GM19238 (cell line): ENCODE measurements around the gene MATK.
"Not testable (repeated sequence)": the region's sequence is repeated elsewhere in the genome, so short reads cannot be mapped to it uniquely, and the experiment has no call there.

Experiments used
- DNase-seq: peaks from one replicate; pipeline ENCODE4 v3.0.0; 2011; ENCODE audit warnings: low spot score; ENCODE audit not compliant: insufficient read length

MATK gene

DNA sequence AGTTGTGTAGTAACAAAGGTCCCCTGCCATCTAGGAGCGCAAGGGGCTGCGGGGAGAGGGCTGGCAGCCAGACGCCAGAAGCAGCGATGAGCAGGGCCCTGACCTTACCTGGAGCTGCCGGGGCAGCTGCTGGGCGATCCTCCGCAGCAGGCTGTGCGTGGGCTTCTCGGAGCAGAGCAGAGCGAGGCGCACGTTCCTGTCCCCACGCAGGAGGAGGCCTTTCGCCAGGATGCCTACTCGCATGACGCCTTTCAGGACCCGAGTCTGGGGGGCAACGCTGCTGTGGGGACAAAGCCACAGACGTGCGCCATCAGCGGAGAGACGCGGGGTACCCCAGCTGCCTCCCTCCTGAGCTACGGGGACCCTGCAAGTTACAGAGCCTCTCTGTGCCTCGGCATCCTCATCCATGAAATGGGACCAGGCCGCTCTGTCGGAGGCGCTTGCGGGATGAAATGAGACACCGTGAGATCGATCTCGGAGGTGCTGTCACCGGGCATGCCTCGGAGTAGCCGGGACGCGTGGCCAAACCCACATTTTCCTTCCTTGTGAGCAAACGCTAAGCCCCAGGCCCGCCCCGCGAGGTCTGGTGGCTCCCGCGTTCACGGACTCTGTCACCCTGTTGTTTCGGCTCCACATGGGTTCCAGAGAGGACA, 30.5 kb upstream of the MATK start:
- DNase-seq, result no peak

DNA sequence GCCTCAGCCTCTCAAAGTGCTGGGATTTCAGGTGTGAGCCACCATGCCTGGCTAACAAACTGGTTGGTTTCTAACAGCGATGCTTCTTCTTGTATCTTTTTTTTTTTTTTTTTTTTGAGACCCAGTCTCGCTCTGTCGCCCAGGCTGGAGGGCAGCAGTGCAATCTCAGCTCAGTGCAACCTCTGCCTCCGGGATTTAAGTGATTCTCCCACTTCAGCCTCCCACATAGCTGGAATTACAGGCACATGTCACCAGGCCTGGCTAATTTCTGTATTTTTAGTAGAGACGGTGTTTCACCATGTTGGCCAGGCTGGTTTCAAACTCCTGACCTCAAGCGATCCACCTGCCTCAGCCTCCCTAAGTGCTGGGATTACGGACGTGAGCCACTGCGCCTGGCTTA, 30.0 kb upstream of the MATK start:
- not testable (repeated sequence) for DNase-seq

DNA sequence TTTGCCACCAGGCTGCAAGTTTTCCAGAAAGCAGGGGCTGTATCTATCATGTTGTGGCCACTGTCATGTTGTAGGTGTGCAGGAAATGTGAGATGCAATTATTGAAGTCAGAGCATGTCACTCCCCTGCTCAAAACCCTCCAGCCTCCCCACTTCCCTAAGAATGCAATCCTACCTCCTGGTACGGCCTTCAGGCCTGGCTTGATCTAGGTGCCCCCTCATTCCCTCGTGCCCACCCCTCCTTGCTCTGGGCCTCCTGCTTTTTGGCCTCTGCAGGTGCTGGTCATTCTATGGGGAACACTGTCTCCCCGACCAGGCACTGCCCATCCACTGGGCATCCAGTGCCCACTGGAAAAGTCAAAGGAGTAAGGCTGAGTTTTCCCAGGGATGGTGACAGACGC, 28.5 kb upstream of the MATK start:
- no peak for DNase-seq

DNA sequence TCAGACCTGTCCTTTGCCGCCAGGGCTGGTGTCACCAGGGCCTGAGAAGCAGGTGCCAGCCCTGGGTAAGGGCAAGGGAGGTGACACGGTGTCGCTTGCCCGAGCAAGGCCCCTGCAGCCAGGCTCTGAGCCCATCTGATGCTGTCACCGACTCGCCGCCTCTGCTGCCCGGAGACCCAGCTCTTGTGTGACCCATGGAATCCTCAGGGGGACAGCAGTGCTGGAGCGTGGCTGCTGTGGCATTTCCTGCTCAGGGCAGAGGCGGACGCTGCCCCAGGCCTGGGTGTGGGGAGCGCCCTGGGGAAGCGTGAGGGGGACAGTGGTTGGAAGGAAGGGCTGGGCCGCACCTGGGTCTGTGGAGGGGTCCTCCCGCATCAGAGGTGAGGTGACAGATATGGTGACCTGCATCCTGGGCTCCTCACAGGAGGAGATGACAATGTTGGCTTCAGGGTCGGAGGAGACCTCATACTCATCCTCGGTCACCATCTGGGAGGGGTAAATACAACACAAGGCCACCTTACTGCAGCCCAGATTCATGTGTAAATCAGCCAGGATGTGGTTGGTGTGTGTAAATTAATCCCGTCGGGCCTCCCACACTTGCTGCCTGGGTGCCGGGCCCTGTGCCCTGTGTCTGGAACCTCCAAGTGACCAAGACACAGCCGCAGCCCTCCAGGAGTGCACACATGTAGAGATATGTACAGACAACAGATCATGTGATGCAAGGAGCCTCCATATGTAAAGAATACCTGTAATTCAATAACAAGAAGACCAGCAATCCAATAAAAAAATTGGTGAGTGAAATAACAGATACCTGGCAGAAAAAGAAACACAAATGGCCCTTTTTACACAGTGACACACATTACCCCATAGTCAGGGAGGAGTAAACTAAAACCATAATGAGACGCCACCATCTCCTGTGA, 27.6 kb upstream of the MATK start:
- DNase-seq, result no peak

DNA sequence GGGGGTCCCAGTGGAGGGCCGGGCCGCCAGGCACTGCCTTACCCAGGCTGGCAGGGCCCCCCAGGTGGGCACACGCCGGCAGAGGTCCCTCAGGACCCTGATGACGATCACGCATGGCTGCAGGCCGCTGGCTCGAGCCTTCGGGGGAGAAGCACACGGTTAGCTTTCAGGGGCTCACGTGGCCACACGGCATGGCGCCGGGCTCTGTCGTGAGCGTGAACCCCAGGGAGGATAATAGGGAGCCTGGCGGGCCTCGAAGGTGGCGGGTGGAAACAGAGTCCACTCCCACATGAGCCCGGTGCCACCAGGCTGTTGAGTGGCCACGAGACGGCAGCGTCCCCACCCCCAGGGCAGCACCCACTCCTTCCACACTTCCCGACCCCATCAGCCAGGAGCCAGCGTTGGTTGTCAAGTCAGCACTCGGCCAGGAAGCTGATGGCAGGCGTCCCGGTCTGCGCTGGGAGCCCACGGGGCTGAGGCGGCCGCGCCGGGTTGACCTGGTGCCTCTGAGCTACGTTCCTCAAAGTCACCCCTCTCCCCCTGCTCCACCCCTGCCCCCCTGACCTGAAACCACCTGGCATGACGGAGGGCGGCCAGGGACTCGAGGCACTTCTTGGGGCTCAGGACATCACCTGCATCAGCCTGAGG, 24.7 kb upstream of the MATK start:
- DNase-seq, result no peak

DNA sequence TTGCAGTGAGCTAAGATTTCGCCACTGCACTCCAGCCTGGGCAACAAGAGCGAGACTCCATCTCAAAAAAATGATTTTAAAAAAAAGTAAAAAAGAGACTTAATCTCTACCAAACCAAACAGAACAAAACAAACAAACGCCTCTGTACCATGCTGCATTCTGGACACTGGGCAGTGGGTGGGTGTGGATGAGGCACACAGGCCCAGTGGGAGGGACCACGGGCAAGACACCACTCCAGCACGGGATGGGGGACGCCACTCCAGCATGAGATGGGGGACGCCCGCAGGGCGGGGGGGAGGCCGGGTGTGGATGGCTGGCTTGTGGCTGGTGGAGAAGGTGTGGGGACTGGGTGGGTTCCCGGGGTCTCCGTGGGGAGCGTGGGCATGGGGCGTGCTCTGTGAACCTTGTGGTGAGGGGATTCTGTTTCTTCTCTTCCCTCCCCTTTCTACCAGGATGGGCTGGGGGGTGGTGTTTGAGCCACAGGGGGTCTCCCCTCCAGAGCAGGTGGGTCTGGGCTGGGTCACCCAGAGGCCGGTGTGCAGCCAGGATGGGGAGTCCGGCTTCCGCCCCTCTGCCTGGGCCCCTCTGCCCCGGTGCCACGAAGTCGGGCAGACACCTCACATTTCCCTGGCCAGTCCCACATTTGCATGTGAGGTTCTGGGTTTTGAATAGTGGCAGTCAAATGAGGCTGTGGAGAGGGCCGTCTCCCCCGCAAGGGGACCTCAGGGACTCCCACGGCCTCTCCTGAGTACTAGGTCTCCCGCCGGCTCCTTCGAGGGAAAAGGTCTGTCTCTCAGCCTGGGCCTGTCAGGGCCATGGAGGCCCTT, 23.9 kb upstream of the MATK start:
- no peak for DNase-seq

- no peak for DNase-seq
Measured at GRCh38 chr19:3808420-3809143, 22.4 kb upstream of the MATK start.

DNA sequence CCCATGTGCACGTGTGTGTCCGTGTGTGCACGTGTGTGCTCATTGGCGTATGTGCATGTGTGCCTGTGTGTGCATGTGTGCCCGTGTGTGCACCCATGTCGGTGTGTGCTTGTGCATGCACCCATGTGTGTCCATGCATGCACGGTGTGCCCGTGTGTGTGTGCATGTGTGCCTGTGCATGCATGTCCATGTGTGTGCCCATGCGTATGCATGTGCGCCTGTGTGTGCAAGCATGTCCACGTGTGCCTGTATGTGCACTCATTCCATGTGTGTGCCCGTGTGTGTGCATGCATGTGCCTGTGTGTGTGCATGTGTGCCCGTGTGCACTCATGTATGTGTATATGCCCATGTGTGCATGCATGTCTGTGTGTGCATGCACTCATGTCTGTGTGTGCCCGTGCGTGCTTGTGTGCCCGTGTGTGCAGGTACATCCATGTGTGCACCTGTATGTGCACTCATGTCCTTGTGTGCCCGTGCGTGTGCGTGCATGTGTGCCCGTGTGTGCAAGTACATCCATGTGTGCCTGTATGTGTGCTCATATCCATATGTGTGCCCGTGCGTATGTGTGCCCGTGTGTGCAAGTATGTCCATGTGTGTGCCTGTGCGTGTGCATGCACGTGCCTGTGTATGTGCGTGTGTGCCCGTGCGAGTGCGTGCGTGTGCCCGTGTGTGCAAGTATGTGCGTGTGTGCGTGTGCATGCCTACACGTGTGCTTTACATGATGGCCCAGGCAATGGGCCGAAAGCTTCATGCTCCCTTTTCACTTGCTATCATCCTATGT, 21.6 kb upstream of the MATK start:
- DNase-seq, result no peak

GRCh38 chr19:3807131-3807480, 20.9 kb upstream of the MATK start:
- no peak for DNase-seq

DNA sequence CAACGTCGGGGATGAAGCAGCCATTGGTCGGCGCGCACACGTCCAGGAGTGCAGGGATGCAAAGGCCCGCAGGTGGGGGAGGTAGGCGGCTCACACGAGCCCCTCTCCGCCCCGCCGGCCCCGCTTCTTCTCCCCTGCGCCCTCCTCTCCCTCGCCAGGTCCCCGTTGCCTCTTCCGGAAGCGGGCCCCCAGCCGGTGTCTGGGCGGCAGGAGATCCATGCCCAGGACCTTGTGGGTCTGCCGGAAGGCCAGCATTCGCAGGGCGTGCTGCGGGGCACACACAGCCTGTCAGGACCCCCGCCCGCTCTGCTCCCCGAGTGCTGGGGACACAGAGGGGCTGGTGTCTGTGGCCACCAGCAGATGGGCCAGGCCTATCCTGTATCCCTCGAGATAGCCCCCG, 19.7 kb upstream of the MATK start:
- no peak for DNase-seq

DNA sequence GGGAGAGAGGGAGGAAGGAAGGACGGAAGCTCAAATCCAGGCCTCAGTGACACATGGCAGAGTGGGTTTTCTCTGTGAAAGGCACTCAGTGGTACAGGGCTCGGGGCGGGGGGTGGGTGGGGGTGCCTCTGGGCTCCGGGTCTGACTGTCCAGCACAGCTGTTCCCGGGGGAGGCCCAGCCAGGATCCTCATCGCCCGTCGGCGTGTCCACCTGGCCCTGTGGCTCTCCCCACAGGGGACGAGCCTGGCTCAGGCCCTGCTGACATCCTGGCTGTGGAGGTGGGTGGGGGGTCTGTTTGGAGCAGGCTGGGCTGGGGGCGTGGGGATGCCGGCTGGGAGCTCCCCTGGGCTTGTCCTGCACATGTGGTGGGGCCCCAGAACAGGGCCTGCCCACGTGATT, 18.2 kb upstream of the MATK start:
- no peak for DNase-seq

GRCh38 chr19:3803986-3804385, 17.8 kb upstream of the MATK start:
- no peak for DNase-seq

DNA sequence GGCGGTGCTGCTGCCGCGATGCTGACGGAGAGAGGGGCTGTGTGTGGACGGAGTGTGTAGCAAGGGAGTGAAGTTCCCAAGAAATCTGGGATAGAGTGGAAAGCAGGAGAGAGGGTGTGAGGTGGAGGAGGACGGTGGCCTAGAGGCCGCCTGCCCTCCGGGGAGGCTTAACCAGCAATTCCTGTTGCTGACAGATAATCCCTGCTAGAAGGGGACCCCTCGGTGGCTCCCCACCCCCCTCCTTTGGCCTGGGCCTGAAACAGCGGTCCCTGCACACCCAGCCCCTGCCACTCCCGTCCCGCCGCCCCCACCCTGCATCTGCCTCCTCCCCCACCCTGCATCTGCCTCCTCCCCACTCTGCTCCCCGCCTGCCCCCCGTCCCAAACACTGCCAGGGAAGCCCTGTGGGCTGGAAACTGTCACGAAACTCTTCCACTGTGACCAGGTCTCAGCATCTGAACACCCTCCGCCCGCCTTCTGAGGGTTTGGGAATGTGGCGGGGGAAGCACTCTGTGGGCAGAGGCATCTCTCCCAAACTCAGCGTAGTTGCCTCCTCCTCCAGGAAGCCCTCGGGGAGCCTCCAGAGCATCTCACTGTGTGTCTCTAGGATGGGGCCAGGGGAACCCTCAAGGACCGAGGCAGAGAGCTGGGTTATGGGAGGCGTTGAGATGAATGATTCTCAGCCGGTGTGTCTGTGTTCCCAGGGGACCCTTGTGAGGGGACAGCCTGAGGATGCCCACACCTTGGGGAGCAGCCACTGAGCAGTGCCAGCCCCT, 17.1 kb upstream of the MATK start:
- no peak for DNase-seq

DNA sequence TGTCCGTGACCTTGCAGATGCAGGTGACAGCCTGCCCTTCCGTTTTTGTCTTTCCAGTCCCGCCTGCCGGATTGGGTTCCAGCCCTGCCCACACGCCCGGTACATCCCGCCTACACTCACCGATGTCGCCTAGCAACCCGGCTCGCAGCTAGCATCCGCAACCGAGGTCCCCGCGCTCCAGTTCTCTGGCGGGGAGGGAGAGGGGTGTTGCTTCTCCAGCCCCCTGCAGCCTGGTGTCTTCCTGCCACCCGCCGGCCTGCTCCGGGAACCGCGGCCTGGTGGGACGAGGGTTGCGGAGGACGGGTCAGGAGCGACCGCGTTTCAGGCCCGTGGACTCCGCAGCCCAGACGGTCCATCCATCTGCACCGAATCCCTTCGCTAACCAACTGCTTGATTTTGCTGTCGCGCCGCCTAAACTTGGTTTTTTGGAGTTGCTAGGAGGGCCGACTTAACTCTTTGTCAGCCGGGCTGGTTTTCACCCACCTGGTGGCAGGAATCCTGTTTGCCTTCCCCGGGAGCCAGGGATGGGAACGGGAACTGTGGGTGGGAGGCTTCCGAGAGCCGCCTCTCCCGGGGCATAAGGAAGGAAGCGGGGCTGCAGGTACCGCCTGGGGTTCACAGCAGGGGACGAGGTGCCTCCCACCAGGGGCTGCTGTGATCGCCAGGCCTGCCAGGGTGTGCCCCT, 15.4 kb upstream of the MATK start:
- no peak for DNase-seq

GRCh38 chr19:3800996-3801395, 14.8 kb upstream of the MATK start:
- no peak for DNase-seq

GRCh38 chr19:3798137-3798536, 12.0 kb upstream of the MATK start:
- no peak for DNase-seq

GRCh38 chr19:3796358-3796757, 10.2 kb upstream of the MATK start:
- no peak for DNase-seq

DNA sequence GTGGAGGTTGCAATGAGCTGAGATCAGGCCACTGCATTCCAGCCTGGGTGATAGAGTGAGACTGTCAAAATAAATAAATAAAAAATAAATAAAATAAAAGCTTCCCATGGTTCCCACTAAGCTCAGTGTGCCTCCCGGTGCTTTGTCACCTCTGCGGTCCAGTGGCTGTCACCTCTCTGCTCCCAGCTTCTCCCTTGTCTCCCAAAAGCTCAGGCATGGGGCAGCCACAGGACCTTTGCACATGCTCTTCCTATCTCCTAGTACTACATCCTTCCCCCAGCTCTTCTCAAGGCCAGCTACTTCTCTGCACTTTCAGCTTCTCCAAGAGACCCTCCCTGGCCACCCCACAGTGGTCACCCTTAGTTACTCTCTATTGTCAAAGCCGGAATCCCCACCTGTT, 7.6 kb upstream of the MATK start:
- no peak for DNase-seq

DNA sequence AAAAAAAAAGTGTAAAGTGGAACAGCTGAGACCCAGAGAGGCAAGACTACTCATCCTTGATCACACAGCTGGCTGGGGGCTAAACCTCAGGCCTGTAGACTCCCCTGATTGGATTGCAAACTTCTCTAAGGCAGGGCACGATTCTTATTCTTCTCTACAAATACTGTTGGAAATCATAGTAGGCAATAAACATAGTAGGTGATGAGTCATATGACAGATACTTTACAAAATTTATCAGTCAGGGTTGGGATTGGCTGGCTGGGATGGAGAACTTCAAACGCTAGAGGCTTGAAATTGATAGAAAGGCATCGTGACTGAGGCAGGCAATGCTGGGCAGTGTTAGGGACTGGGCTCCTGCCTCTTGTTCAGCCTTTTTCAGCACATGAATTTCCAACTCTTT, 5.9 kb upstream of the MATK start:
- DNase-seq, result no peak
